HG03565 (cell line): Measurements from ENCODE around the gene GNB1.
"Not testable (repeated sequence)": the region's sequence is repeated elsewhere in the genome, so short reads cannot be mapped to it uniquely, and the experiment has no call there.

Experiments used
- ATAC-seq: cut with Tn5 transposase; IDR thresholded peaks from one replicate; pipeline ENCODE4 v1.9.1; 2021; ENCODE audit warnings: mild to moderate bottlenecking, moderate library complexity; ENCODE audit not compliant: unreplicated experiment

The GNB1 gene

GRCh38 chr1:1892079-1892762 lies 1.3 kb upstream of the GNB1 start:
- no peak for ATAC-seq

- ATAC-seq = no peak
Measured at GRCh38 chr1:1891349-1892078, 627 bp upstream of the GNB1 start.

- ATAC-seq = no peak
Measured at GRCh38 chr1:1889847-1890505, 911 bp downstream of the GNB1 start.

- no peak for ATAC-seq
Measured at GRCh38 chr1:1889090-1889750, 1.7 kb downstream of the GNB1 start.

GRCh38 chr1:1883890-1884289 lies 7.0 kb downstream of the GNB1 start:
- not testable (repeated sequence) for ATAC-seq

GRCh38 chr1:1883092-1883873 lies 7.6 kb downstream of the GNB1 start:
- no peak for ATAC-seq

GRCh38 chr1:1881727-1882126 lies 9.2 kb downstream of the GNB1 start:
- ATAC-seq = no peak

- ATAC-seq = no peak
Measured at GRCh38 chr1:1880617-1881312, 10.1 kb downstream of the GNB1 start.

- no peak for ATAC-seq
Measured at GRCh38 chr1:1879942-1880341, 10.9 kb downstream of the GNB1 start.

GRCh38 chr1:1877865-1878436 lies 12.9 kb downstream of the GNB1 start:
- ATAC-seq = no peak

GRCh38 chr1:1876335-1876930 lies 14.5 kb downstream of the GNB1 start:
- ATAC-seq = no peak

- ATAC-seq = no peak
Measured at GRCh38 chr1:1875932-1876331, 15.0 kb downstream of the GNB1 start.

GRCh38 chr1:1874901-1875300 lies 16.0 kb downstream of the GNB1 start:
- ATAC-seq = no peak

- ATAC-seq = no peak
Measured at GRCh38 chr1:1873186-1873585, 17.7 kb downstream of the GNB1 start.

GRCh38 chr1:1872329-1872994 lies 18.4 kb downstream of the GNB1 start:
- ATAC-seq = no peak

- ATAC-seq = no peak
Measured at GRCh38 chr1:1869469-1869868, 21.4 kb downstream of the GNB1 start.

GRCh38 chr1:1867164-1867563 lies 23.7 kb downstream of the GNB1 start:
- ATAC-seq = no peak

GRCh38 chr1:1862905-1863547 lies 27.9 kb downstream of the GNB1 start:
- ATAC-seq = no peak
